ENCODE data around the gene SLC34A2. TPM values are rescaled to one million over a fixed set of nuclear protein-coding genes. Genes with fewer than 3 reads are reported as not detected.

Gene SLC34A2
- total RNA-seq, 1 donor from 2014 or later = 3.3 TPM

DNA sequence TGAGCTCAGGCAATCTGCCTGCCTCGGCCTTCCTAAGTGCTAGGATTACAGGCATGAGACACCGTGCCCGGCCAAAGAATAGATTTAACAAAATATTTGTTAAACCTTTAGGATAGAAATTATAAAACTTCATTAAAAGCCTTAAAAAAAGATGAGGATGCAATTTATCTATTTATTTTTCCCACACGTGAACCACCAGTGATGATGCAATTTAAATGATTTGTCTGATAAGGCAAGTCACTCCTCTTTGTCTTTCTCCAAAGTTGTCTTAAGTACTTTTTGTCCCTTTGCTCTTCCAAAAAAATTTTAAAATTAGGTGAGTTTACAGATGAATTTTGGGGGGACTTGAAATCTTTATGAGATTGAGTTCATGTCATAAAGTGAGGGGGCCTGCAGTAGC lies 58.2 kb downstream of the SLC34A2 start:
- TF ChIP-seq, protein P1, sequence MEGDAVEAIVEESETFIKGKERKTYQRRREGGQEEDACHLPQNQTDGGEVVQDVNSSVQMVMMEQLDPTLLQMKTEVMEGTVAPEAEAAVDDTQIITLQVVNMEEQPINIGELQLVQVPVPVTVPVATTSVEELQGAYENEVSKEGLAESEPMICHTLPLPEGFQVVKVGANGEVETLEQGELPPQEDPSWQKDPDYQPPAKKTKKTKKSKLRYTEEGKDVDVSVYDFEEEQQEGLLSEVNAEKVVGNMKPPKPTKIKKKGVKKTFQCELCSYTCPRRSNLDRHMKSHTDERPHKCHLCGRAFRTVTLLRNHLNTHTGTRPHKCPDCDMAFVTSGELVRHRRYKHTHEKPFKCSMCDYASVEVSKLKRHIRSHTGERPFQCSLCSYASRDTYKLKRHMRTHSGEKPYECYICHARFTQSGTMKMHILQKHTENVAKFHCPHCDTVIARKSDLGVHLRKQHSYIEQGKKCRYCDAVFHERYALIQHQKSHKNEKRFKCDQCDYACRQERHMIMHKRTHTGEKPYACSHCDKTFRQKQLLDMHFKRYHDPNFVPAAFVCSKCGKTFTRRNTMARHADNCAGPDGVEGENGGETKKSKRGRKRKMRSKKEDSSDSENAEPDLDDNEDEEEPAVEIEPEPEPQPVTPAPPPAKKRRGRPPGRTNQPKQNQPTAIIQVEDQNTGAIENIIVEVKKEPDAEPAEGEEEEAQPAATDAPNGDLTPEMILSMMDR (IDR thresholded peaks at IDR 0.05; ENCODE audit: insufficient read depth, low read length, poor library complexity, severe bottlenecking) = no peak
- DNase-seq (ENCODE audit: low read depth) = no peak
- Histone ChIP-seq H3K27me3 (ENCODE audit: control insufficient read depth, insufficient read depth, low read length) (no peaks in the 10 kb centered on the region), H3K36me3 (ENCODE audit: control insufficient read depth, insufficient read depth, low read length) (no peaks in the 10 kb centered on the region), H3K4me3 (ENCODE audit: low read depth, low read length) (no peak overlapping the region)

DNA sequence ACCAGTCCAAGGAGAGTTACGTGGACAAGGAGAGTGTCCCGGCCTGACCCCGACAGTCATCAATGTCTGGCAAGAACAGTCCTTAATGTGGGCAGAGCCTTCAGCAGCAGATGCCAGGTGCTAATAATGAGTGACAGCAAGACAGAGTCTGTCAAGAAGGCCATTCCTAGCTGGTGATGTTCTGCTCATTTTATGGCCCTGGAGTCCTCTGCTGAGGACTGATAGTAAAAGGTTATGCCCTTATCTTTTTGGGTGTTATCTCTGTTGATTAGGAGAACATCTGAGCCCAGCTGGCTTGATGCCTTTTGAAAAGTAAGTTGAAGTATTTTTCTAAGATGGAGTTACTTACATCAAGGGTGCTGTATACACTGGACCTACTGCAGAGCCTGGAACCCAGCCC lies 67.3 kb downstream of the SLC34A2 start:
- H3K27me3 ChIP-seq (ENCODE audit: control insufficient read depth, insufficient read depth, low read length) = no peaks in the 10 kb centered on the region
- TF ChIP-seq, protein P1 (IDR thresholded peaks at IDR 0.05; ENCODE audit: insufficient read depth, low read length, poor library complexity, severe bottlenecking) = no peak
- no peak for DNase-seq (ENCODE audit: low read depth)
- no peak overlapping the region for H3K4me3 ChIP-seq (ENCODE audit: low read depth, low read length)
- no peaks in the 10 kb centered on the region for H3K36me3 ChIP-seq (ENCODE audit: control insufficient read depth, insufficient read depth, low read length)

DNA sequence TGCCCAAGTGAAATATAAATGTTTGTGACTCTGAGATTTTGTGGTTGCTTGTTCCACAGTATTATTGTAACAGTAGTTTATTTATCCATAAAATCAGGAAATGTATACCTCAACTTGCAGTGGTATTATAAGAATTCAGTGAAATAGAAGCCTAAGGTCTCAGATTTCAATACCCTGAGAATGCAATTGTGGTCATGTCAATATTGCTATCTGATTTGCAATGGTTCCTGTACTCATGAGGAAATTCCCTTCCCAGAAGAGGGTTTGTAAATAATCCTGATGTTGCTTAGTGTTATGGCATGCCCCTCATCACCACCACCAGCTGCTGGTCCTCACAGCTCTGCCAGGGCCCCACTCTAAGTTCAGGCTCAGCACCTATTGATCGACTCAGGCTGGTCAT lies 67.8 kb downstream of the SLC34A2 start:
- DNase-seq (ENCODE audit: low read depth) = no peak
- Histone ChIP-seq H3K36me3 (ENCODE audit: control insufficient read depth, insufficient read depth, low read length) (no peaks in the 10 kb centered on the region), H3K4me3 (ENCODE audit: low read depth, low read length) (no peak overlapping the region), H3K27me3 (ENCODE audit: control insufficient read depth, insufficient read depth, low read length) (no peaks in the 10 kb centered on the region)
- TF ChIP-seq, protein P1 (IDR thresholded peaks at IDR 0.05; ENCODE audit: insufficient read depth, low read length, poor library complexity, severe bottlenecking) = no peak

DNA sequence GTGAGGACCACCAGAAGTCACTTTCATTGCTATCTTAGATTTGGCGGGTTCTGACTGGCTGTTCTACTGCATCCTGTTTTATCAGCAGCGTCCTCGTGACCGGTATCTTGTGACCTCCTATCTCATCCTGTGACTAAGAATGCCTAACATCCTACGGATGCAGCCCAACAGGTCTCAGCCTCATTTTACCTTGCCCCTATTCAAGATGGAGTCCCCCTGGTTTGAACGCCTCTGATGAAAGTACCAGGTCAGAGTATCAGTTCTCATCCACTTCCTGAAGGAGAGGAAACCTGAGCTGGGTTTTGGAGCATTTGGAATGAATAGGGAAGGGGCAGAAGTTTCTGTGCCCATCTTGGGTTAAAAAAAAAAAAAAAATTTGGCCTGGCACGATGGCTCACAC lies 70.2 kb downstream of the SLC34A2 start:
- Histone ChIP-seq H3K4me3 (ENCODE audit: low read depth, low read length) (no peak overlapping the region), H3K27me3 (ENCODE audit: control insufficient read depth, insufficient read depth, low read length) (no peaks in the 10 kb centered on the region), H3K36me3 (ENCODE audit: control insufficient read depth, insufficient read depth, low read length) (no peaks in the 10 kb centered on the region)
- no peak for DNase-seq (ENCODE audit: low read depth)
- TF ChIP-seq, protein P1 (IDR thresholded peaks at IDR 0.05; ENCODE audit: insufficient read depth, low read length, poor library complexity, severe bottlenecking) = no peak

DNA sequence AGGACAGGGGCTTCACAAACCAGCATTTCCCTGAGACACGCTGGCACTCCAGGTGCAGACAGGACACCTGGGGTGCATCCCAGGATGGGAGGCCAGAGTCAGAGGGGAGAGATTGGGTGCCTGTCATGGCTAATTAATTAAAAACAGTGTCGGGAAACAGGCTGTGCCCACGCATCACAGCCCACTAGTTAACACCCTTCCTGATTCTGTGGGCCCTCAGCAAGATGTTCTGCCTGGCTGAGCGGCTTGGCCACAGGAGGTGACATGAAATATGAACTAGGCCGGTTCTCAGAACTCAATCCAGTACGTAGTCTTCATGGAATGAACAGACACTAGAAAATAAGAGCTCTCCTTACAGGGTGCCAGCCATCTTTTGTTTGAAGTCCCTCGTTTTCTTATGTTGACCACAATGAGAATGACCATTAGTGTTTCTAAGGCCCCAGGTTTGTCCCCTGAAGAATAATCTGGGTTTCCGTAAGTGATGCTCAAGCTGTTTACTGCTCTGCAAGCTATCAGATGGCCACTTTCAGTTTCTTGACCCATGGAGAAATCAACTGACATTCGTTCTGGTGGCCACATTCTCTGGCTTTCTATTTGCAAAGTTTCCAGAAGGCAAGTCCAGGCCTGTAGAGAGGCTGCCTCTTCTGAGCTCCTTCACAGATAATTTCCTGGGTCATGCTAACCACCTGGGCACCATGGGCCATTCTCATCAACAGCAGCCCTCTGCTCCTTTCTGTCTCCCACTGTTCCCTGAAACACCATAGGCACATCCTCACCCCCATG lies 72.3 kb downstream of the SLC34A2 start:
- no peak overlapping the region for H3K4me3 ChIP-seq (ENCODE audit: low read depth, low read length)
- TF ChIP-seq, protein P1 (IDR thresholded peaks at IDR 0.05; ENCODE audit: insufficient read depth, low read length, poor library complexity, severe bottlenecking) = no peak
- DNase-seq (ENCODE audit: low read depth) = peak; percentile 19
- no peaks in the 10 kb centered on the region for H3K36me3 ChIP-seq (ENCODE audit: control insufficient read depth, insufficient read depth, low read length)
- no peaks in the 10 kb centered on the region for H3K27me3 ChIP-seq (ENCODE audit: control insufficient read depth, insufficient read depth, low read length)

Other genes starting within 250 kb of the SLC34A2 start
- gene SEL1L3, start 207.1 kb downstream of the SLC34A2 start, total RNA-seq = 114 and 123 TPM in 2 replicates